Gastrocnemius medialis (tissue), 4 donors: ENCODE data around the gene RPS6KC1.

Experiments
- CTCF ChIP-seq, 5 experiments: fragments of 450-650 bp in 3 of 5; fragments of 200-600 bp in 2 of 5; sonication (generic) in 2 of 5; IDR thresholded peaks in 4 of 5; conservative IDR thresholded peaks in 1 of 5; 1 replicate in 4 of 5; 2 replicates in 1 of 5; pipeline ENCODE4 v1.5.1; 2016 to 2019; ENCODE audit warnings: antibody characterized with exemption in 5 of 5, mild to moderate bottlenecking in 3 of 5, moderate library complexity in 3 of 5
- POLR2A ChIP-seq, 2 donors: fragments of 450-650 bp; IDR thresholded peaks; one replicate each; pipeline ENCODE4 v1.6.1; 2017; ENCODE audit warnings: antibody characterized with exemption in 2 of 2, mild to moderate bottlenecking in 2 of 2, moderate library complexity in 2 of 2

- TF ChIP-seq POLR2A (IDR thresholded peaks at IDR 0.05) (no peak), CTCF (IDR thresholded peaks at IDR 0.05 in 4 of 5, conservative IDR thresholded peaks at IDR 0.05 in 1 of 5) (no peak)
Measured at GRCh38 chr1:213162338-213162737, 111.3 kb downstream of the RPS6KC1 start.
